MM.1S (cell line): ENCODE measurements around the gene ARL14EPL.

ENCODE experiments used
- EZH2 ChIP-seq: fragments of 300-600 bp; sonication (generic); optimal IDR thresholded peaks from 2 replicates; pipeline ENCODE3; 2017; ENCODE audit warnings: low read depth, mild to moderate bottlenecking, antibody characterized with exemption, low read length, mixed read lengths
- EZH2phosphoT487 ChIP-seq: fragments of 300-600 bp; sonication (generic); IDR thresholded peaks from 2 replicates; pipeline ENCODE4 v1.6.1; 2018; ENCODE audit warnings: antibody characterized with exemption, low read length
- TF ChIP-seq, protein P1 (sequence below): fragments of 300-600 bp; sonication (generic); IDR thresholded peaks from 2 replicates; pipeline ENCODE4 v1.5.1; 2016; ENCODE audit warnings: antibody characterized with exemption, low read length, mixed read lengths

DNA sequence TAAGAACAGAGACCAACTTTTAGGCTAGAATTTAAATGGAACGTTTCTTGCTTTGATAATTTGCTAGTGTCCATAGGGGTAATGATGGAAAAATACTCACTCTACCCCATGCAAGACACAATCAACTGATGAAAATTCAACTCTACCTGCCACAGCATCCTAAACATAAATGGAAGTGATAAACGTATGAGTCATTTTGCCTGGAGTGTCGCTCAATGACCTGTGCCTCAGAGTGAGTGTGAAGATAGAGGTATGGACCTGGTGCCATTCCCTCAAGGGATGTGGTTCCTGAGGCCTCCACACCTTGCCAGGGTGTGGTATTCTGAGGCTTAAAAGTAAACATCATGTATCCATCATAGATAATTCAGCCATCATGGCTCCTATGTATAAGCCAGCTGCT is 14.0 kb downstream of the ARL14EPL start:
- TF ChIP-seq, protein P1, sequence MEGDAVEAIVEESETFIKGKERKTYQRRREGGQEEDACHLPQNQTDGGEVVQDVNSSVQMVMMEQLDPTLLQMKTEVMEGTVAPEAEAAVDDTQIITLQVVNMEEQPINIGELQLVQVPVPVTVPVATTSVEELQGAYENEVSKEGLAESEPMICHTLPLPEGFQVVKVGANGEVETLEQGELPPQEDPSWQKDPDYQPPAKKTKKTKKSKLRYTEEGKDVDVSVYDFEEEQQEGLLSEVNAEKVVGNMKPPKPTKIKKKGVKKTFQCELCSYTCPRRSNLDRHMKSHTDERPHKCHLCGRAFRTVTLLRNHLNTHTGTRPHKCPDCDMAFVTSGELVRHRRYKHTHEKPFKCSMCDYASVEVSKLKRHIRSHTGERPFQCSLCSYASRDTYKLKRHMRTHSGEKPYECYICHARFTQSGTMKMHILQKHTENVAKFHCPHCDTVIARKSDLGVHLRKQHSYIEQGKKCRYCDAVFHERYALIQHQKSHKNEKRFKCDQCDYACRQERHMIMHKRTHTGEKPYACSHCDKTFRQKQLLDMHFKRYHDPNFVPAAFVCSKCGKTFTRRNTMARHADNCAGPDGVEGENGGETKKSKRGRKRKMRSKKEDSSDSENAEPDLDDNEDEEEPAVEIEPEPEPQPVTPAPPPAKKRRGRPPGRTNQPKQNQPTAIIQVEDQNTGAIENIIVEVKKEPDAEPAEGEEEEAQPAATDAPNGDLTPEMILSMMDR: no peak
- TF ChIP-seq EZH2phosphoT487 (no peak), EZH2 (no peak)
